ENCODE data around the gene FMOD. TPM values are rescaled to one million over a fixed set of nuclear protein-coding genes. Genes with fewer than 3 reads are reported as not detected.
A peak's percentile ranks its signal among the peaks of the same experiment; 100 is the strongest.

The FMOD gene
- 100 to 1,000 TPM in 1 of 4 donors, 10 to 100 TPM in 3; 37.1 to 291 (median 61.4) TPM for polyA plus RNA-seq (ENCODE audit: insufficient read length in 4 of 4)

DNA sequence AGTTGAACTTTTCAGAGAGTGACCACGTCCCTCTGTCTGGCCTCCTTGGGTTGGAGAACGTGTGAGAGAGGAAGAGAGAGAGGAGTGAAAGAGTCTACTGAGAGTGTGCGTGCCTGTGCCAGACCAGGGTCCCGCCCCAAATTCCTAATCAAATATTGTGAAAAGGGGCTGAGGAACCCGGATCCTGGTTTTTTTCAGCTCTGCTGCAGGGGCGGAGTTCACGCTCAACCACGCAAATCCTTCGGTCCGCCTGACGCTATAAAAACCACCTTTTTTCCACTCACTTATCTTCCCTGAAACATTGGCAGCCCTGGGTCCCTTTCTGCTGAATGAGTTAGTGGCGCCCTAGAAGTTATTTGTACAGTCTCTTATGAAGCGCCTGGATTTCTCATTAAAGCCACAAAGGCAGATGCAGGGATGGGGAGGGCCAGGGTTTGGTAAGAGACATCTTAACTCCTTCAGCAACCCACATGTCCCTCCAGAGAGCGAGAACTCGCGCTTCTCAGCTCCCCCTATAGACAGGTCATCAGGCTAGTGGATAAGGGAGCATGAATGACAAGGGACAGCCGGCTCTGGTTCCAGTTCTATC, at the start of gene FMOD:
FMOD (minus strand) TSS at position 86 of the 589 bp plus-strand sequence. CDS start 2,852 bp downstream, outside the sequence.
- peak in 1 of 4 donors; percentile 48 for DNase-seq (ENCODE audit: low read depth in 4 of 4, low spot score in 3 of 4)

DNA sequence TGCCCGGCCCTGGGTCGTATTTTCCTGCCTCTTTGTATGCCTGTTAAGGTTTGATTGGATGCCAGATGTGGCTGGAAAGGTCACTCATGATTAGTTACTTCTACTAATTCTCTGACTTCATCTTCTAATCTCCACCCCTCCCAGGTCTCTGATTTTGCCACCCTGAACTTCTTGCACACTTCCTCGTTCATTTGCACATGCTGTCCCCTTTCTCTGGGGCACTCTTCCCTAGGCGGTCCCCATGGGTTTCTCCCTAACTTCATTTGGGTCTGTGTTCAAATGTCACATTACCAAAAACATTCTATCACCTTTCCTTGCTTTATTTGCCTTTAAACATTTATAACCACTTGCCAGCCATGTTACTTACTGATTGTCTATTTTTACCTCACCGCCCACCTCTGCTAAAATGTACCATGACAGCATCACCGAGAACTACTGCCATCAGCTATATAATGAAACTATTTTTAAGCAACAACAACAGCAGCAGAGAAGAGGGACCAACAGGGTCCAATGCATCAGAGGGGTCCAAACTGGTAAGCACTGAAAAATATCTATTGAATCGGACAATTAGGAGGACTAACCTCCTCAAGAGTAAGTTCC, 45.8 kb upstream of the FMOD start:
- no peak for DNase-seq (ENCODE audit: low read depth in 4 of 4, low spot score in 3 of 4)

DNA sequence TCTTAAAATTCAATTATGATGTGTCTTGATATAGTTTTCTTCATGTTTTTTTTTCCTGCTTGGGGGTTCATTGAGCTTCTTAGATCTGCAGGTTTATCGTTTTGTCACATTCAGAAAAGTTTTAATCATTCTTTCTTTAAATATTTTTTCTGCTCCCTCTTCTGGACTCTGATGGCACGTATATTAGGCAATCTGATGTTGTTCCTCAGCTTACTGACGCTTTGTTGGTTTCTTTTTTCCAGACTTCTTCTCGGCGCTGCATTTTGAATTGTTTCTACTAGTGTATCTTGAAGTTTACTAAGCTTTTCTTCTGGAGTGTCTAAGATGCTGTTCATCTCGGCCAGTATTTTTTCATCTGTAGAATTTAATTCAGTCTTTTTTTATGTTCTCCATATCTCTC, 44.8 kb upstream of the FMOD start:
- no peak for DNase-seq (ENCODE audit: low read depth in 4 of 4, low spot score in 3 of 4)

DNA sequence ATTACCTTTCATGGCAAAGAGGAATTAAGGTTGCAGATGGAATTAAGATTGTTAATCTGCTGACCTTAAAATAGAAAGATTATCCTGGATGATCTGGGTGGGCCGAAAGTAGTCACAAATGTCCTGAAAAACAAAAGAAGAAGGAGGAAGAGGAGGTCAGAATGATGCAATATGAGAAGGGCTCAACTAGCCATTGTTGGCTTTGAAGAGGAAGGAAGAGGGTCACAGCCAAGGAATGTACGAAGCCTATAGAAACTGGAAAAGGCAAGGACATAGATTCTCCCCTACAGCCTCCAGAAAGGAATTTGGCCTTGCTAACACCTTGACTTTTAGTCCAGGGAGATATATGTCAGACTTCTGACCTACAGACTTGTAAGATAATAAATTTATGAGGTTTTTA, 39.4 kb upstream of the FMOD start:
- no peak for DNase-seq (ENCODE audit: low read depth in 4 of 4, low spot score in 3 of 4)

DNA sequence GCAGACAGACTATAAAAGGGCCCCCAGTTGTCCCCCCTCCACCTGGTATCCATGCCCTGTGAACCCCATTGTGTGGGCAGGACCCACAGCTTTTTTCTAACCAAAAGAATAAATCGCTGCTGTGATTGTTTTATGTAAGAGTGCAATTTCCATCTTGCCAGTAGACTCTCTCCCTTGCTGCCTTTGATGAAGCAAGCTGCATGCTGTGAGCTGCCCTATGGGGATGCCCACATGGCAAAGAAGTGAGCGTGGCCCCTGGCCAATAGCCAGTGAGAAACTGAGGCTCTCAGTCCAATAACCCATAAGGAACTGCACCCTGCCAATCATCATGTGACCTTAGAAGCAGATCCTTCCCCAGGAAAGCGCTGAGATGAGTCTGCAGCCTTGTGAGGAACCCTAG, 37.8 kb upstream of the FMOD start:
- DNase-seq (ENCODE audit: low read depth in 4 of 4, low spot score in 3 of 4), result no peak

DNA sequence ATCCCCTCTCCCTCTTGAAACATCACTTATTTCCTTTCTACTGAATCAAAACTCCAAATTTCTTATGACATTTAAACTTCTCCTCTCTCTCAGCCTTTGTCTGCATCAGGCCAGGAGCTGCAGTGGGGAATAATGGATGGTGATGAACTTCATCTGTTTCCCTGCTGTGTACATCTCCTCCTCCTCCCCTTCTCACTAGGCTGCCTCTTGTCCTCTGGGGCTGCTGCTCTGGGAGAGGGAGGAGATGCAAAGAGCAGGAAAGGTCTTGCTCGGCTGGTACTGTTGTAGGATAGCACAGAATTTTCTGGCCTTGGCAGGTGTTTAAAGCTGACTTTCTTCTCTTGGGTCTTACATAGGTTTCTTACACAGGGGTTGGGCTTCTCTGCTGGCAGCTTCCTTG, 31.1 kb upstream of the FMOD start:
- DNase-seq (ENCODE audit: low read depth in 4 of 4, low spot score in 3 of 4), result no peak

DNA sequence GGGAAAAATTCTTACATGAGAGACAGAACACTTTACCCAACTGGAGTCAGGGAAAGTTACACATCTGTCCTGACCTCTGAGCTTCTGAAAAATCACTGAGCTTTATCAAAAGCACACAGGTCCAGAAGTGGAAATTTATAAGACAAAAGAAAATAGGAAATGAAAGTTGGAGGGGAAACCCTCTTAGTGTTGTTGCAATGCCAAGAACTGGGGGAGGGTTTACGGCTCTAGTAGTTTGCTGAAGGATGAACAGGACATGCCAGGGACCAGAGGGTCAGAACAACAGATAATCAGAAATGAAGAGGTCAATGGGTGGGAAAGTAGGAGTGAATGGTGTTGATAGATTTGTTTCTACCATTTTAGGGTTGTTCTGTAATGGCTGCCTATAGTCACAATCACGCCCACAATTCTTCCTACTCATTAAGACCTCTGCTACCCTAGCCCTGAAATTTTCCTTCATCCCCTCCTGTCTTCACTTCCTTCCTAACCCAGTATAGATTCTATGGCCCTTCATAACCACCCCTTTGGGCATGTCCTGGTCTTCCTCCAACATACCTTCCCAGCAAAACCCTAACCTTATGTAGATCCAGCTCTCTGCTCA, 30.3 kb upstream of the FMOD start:
- no peak for DNase-seq (ENCODE audit: low read depth in 4 of 4, low spot score in 3 of 4)

DNA sequence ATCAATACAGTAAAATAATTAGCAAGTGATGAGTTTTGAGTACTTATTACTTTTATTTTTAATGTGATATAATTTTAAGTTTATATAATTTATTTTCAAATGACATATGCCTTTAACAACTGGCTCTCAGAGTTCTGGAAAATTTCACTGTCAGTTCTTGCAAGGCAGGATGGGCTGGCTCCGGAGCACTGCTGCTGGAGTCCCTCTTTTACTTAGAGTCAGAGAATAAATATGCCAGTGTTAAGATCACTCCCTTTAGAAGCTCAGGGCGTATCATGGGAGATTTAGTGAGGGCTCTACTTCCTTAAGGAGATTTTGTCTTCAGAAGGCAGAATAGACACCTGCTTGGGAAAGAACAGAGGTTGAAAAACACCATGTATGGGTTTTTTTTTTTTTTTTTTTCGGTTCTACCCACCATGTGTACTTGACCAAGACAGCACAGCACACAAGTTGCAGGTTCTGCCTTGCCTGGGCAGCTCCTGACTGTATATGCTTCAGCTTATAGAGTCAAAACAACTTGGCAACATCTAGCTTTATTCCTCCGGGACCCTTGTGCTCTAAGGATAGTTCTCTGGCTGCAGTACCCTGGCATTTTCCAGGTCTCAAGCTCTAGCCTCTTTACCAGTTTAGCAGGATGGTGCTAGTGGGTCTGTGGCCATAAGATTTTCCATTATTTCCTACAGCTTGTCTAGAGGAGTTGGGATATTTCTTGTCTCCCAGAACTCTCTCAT, 29.7 kb upstream of the FMOD start:
- no peak for DNase-seq (ENCODE audit: low read depth in 4 of 4, low spot score in 3 of 4)

DNA sequence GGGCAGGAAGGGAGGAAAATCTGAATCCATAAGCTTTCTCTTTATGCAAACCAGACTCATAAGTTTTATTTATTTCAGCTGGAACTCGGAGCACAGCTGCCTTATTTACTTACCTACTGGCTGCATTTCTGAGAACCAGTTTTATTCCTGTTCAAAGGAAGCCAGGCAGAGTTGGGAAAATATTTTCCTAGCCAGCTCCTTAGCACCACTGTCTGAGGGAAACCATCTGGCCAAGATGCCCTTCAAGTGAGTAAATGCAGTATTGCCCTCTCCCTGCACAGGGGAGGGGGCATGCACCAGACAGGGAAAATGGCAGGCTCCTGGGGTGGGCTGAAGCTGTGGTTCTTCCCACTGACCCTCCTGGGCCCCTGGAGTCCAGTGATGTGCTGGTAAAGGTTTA, 28.9 kb upstream of the FMOD start:
- DNase-seq (ENCODE audit: low read depth in 4 of 4, low spot score in 3 of 4), result peak in 1 of 4 donors; percentile 43

DNA sequence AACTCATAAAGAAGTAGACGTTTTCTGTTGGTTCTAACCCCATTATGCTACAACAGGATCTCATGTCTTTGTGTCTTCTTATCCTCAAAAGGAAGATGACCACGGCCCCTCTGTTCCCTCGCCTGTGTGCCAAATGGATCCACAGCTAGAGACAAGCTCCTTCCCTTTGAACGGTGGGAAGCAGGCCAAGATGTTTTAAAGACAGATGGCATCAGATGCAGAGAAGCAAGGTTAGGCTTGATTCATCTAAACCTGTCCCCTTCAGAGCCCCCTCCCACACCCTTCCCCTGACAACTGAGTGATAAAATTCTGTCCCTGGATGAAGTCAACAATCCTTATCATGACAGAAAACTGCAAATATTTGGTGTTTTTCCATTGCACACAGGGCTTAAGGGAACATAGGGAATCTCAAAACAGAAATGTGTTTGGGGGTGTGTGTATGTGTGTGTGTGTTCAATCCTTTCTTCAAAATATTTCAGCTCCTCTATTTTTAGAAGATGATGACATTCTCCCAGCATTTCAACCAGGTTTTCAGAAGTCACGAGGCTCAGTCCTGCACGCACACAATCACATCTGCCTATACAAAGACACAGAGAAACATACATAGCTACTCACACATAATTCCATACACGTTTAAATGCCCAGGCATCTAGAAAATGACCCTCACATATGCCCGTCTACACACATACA, 27.8 kb upstream of the FMOD start:
- no peak for DNase-seq (ENCODE audit: low read depth in 4 of 4, low spot score in 3 of 4)

DNA sequence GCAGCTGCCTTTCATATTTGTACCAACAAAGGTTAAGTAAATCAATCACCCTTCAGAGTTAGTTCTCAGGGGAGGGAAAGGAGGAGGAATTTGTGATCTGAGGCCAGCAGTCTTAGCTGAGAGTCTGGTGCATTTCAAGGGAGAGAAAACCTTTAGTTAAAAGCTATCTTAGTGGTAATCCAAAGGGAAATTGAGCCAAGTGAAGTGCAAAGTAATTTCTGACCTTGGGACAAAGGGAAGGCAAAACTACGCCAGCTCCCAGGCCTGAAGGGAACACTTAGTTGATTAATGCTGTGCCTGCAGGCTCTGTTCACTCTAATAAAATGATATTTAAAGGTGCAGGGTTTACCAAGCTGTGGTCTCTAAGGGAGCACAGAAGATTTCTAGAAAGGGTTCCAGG, 23.1 kb upstream of the FMOD start:
- DNase-seq (ENCODE audit: low read depth in 4 of 4, low spot score in 3 of 4), result no peak

DNA sequence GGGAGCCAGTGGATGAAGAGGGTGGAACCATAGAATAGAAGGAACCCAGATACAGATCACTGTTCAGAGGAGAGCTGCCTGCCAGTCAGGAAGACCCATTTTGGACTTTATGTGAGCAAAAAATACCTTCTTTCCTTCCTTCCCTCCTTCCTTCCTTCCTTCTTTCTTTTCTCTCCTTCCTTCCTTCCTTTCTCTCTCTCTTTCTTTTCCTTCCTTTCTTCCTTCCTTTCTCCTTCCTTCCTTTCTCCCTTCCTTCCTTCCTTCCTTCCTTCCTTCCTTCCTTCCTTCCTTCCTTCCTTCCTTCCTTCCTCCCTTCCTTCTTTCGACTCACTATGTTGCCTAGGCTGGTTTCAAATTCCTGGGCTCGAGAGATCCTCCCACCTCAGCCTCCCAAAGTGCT, 22.1 kb upstream of the FMOD start:
- no peak for DNase-seq (ENCODE audit: low read depth in 4 of 4, low spot score in 3 of 4)

DNA sequence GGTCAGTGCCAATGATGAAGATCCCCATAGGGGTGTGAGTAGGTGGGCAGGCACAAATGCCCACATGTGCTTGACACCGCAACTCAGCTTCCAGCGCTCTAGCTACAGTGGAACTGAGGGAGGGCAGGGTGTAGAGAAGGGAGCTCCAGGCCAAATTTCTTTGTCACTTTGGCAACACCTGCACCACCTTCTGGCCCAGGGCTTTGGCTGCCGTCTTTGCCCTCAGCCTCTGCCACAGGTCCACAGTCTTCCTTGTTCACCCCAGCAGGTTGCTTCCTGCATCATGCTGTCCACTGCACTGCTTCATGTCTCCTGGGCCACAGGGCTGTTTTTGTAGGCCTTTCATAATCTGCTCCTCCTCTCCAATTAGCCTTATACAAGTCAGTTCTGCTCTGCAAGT, 20.4 kb upstream of the FMOD start:
- no peak for DNase-seq (ENCODE audit: low read depth in 4 of 4, low spot score in 3 of 4)

DNA sequence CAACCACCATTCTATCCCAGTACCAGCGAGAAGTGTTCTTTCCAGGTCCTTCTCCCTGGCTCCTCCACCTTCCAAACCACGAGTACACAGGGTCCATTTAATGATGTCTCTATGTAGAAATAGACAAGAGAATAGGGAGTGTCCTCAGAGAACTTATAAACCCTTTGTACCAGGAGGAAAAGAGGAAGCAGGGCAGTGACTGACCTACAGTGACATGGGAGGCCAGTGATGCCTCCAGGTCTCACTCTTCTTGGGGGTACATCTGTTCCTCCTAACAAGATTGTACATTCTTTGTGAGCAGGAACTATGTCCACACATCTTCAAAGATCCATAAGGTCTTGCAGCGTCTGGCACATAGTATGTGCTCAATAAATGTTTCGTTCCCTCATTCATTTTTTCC, 18.7 kb upstream of the FMOD start:
- no peak for DNase-seq (ENCODE audit: low read depth in 4 of 4, low spot score in 3 of 4)

DNA sequence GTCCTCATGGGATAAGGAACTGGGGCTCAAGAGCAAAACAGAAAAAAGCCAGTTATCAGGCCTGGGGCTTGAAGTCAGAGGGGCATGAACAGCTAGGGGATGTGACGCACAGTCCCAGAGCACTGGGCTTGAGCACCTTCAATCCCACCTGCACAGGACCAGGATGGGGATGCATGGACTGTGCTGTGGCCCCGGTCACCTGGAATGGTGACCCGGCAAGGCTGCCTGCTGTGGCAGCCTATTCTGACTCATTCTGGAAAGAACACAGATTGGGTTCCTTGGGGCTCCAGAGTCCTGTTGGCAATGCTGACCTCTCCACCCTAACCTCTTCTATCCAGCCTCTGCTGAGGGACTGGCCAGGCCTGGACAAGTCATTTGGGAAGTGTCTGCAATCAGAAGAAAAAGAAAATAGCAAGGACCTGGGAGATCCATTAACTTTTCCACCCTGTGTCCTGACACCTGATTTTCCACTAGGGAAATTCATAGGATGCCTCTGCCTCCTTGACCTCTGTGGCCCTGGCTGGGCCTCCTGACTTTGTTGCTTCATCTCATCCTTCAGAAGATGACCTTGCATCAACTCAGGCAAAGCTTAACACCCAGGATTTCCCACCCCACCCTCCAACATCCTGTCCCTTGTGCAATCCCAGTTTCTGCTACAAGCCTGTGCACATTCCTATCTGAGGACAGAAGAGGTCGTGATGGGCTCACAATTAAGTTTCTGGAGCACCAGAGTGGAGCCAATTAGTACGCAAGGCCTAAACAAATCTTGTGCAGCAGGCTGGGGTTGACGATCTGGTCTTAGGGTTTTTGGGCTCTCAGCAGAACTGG, 17.9 kb upstream of the FMOD start:
- DNase-seq (ENCODE audit: low read depth in 4 of 4, low spot score in 3 of 4), result no peak

DNA sequence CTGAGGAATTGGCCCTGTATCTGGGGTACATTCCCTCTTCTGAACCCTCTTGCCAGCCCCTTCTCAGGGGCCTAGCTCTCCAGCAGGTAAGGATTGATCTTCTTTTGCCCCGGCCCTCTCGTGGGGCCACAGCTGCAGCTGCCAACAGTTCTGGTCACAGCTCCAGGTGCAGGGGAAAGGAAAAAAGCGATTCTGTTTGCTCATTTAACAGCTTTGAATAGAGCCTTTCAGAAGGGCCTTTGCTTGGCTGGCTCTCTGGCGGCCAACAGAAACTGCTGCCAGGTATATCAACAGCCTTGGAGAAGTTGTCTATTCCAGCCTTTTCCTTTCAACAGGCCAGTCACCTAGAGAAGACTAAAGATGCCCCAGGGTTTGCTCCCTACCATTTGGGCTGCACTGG, 16.1 kb upstream of the FMOD start:
- no peak for DNase-seq (ENCODE audit: low read depth in 4 of 4, low spot score in 3 of 4)

DNA sequence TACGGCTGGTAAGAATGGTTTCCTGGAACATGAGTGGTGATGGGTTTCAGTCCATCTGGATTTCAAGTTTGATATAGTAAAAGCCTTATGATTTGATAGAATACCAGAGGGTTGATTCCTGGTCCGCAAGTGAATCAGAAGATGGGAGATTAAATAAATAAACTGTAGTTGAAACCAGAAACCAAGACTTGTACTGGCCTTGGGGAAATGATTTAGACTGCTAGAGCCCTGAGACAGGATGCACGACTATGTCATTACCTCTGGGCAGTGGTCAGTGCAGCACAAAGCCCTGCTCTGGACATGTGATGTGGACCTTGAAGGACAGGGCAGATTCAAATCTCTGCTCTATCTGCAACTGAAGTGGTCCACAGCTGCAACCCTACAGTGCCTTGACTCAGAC, 15.6 kb upstream of the FMOD start:
- DNase-seq (ENCODE audit: low read depth in 4 of 4, low spot score in 3 of 4), result no peak

DNA sequence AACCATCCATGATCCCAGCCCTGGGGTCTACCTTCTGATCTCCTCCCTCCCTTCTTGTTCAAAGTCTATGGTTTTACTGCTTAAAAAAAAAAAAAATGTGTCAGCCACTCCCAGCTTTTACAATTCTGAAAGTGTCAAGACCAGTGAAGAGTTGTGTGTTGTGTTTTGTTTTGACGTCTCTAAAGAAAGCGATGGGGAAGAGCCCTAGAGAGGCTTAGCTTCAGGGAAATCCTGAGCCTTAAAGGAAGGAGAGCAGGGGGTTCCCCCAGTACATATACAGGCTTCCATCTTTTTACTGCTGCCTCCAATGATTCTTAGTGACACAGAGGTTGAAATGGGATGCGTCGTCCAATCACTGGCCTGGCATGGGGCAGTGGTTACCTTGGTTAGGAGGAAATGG, 13.9 kb upstream of the FMOD start:
- no peak for DNase-seq (ENCODE audit: low read depth in 4 of 4, low spot score in 3 of 4)

DNA sequence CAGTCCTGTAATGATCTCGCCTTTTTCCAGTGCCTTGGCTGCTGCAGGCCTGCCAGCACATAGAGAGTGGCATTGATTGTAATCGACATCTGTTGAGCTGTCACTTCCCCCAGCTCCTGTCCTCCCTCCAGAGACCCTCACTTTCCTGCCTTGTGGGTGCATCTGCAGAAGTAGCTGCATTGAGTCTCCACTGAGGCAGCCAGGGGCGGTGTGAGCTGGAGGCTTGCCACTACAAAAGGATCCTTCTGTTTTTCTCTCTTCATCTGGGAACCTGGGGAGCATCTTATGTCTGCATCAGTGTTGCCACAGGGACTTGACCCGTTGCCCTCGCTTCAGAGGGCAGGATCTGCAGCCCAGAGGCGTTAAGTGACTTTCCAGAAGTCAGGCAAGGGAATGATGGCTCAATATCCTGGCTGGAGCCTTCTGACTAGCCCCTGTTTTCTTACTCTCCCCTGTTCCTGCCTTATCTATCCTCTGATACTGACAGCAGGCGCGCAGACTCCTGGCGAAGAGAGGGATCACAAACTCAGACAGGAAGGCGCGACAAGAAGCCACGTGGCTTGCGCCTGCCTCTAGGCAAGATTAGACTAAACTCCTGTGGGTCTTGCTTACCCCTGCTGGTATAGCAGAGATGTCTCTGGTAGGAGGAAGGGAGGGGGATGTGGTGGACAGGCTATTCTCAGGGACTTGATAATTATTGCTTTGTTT, 13.3 kb upstream of the FMOD start:
- DNase-seq (ENCODE audit: low read depth in 4 of 4, low spot score in 3 of 4), result no peak

DNA sequence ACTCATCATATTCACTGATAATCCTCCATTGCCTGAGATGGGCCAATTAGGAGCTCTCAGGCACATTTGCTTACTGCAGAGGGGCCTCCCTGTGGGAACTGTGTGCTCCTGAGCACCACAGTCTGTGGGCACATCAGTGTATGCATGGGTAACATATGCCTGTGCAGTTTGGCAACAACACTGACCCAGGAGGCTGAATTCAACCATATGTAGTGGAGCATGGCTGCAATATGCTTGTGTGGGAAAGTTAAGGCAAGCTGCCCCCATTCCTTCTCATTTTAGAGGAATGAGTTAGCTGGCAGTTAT, 11.8 kb upstream of the FMOD start:
- DNase-seq (ENCODE audit: low read depth in 4 of 4, low spot score in 3 of 4), result no peak

Data from left renal pelvis (tissue), 4 donors.